Lung microvascular endothelial cell (primary cell): ENCODE results near the gene CNPY3. TPM values are rescaled to one million over a fixed set of nuclear protein-coding genes. Genes with fewer than 3 reads are reported as not detected.
"Not testable (repeated sequence)": the region's sequence is repeated elsewhere in the genome, so short reads cannot be mapped to it uniquely, and the experiment has no call there.

Source experiments
- DNase-seq, 2 donors: peaks; one replicate each; pipeline versions ENCODE4 v3.0.0 to v3.0.0-alpha.2; 2010; ENCODE audit warnings: low read depth in 2 of 2
- total RNA-seq: library from RNA; depleted of rRNA; stranded (reverse); fragments of >200 nt; gene quantifications from 2 replicates; pipeline ENCODE4 v1.2.1, GENCODE V29; 2014

The CNPY3 gene
- total RNA-seq = 16.6 and 38.1 TPM in 2 replicates

GRCh38 chr6:42928986-42929820 lies at the start of gene CNPY3:
CNPY3 (plus strand) TSS chr6:42929480; CDS start chr6:42929571, 91 bp downstream.
- peak; percentile 96 to 97 for DNase-seq

GRCh38 chr6:42880240-42880817 lies 49.0 kb upstream of the CNPY3 start:
- not testable (repeated sequence) for DNase-seq

DNA sequence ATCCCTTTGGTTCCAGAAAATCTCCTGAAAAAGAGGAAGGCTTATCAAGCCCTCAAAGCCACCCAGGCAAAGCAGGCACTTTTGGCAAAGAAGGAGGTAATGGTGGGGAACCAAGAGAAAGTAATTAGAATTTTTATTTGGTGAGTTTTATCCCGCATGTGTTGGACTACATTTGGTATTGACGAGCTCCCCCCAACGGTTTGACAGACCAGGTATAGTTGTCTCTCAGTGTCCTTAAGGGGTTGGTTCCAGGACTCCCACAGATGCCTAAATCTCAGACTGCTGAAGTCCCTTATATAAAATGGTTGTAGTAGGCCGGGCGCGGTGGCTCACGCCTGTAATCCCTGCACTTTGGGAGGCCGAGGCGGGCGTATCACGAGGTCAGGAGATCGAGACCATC lies 48.4 kb upstream of the CNPY3 start:
- not testable (repeated sequence) for DNase-seq

- DNase-seq = no peak
Measured at GRCh38 chr6:42885702-42886101, 43.6 kb upstream of the CNPY3 start.

DNA sequence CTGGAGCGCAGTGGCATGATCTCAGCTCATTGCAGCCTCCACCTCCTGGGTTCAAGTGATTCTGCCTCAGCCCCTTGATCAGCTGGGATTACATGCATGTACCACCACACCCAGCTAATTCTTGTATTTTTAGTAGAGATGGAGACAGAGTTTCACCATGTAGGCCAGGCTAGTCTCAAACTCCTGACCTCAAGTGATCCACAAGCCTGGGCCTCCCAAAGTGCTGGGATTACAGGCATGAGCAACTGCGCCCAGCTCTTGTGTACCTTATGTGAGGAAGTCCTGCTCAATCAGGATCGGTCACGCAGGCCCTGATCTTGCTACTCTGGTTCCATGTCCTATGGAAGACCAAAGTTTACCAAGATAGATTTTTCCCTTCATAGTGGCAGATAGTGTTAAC lies 41.1 kb upstream of the CNPY3 start:
- DNase-seq = not testable (repeated sequence)

GRCh38 chr6:42889815-42890214 lies 39.5 kb upstream of the CNPY3 start:
- no peak for DNase-seq

DNA sequence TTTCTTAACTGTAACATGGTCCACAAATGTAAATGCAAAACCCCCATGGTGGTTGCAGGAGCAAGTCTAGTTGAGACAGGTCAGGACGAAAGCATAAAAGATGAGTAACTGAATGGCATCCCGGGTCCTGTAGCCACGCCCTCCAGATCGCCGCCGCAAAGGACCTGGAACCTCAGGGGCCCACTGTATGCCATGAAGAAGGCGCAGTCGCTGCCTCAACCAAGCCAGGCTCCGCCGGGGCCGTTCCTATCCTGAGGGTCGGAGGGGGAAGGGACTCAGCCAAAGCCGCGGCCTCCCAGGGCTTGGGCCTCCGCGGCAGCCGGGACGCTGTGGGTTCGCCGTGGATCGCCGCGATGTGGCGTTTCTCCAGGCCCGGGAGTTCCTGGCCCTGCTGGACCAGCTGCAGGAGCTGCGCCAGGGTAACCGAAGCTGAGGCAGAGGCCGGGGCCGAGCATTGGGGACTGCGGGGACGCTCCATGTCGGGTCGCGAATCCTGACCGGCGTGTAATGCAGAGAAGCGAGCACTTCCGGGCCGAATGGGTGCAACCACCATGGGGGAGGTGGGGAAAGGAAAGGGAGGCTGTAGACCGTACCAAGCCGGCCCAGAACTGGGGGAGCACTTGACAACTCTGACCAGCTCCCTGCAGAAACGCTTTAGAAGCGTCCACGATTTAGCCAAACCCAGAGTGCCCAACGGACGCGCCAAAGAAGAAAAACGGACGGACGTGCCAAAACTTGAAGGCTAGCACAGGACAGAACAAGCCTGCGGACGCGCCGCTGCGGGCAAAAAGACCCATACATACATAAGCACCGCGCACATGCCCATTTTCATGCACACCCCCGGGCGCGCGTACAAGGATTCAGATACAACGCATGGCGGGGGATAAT lies 38.7 kb upstream of the CNPY3 start:
- DNase-seq = peak; percentile 96 to 97

DNA sequence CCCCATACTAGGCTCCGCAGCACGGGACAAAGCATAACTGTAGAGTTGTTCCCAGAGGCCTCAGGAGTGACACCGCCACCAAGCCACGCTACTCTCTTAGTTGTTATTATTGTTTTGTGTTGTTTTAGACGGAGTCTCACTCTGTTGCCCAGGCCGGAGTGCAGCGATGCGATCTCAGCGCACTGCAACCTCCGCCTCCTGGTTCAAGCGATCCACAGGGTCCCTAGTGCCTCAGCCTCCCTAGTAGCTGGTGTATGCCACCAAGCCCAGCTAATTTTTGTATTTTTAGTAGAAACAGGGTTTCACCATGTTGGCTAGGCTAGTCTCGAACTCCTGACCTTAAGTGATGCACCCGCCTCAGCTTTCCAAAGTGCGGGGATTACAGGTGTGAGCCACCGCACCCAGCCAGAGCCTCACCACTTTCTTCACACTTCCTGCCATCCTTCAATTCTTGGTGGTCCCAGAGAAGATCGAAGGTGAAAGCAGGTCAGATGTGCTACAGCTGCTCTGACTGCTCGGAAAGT lies 38.0 kb upstream of the CNPY3 start:
- DNase-seq = no peak

GRCh38 chr6:42894041-42894828 lies 35.0 kb upstream of the CNPY3 start:
- DNase-seq = not testable (repeated sequence)

- no peak for DNase-seq
Measured at GRCh38 chr6:42896178-42896719, 33.0 kb upstream of the CNPY3 start.

DNA sequence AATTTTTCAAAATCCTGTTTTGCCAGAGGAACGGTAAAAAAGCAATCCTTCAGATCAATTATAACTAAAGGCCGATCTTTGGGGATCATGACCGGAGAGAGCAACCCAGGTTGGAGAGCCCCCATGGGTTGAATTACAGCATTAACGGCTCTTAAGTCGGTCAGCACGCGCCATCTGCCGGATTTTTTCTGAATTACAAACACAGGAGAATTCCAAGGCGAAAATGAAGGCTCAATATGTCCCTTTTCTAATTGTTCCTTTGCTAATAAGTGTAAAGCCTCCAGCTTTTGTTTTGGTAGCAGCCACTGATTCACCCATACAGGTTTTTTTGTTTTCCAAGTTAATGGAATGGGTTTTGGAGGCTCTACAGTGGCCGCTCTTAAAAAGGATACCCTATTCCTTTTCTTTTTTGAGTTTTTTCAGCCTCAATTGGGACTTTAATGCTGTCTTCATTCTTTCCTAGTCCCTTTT lies 30.4 kb upstream of the CNPY3 start:
- DNase-seq = peak; percentile 71 to 79

GRCh38 chr6:42899871-42900270 lies 29.4 kb upstream of the CNPY3 start:
- DNase-seq = peak in 1 of 2 donors; percentile 63

GRCh38 chr6:42901538-42901957 lies 27.7 kb upstream of the CNPY3 start:
- DNase-seq = peak; percentile 86 to 87

DNA sequence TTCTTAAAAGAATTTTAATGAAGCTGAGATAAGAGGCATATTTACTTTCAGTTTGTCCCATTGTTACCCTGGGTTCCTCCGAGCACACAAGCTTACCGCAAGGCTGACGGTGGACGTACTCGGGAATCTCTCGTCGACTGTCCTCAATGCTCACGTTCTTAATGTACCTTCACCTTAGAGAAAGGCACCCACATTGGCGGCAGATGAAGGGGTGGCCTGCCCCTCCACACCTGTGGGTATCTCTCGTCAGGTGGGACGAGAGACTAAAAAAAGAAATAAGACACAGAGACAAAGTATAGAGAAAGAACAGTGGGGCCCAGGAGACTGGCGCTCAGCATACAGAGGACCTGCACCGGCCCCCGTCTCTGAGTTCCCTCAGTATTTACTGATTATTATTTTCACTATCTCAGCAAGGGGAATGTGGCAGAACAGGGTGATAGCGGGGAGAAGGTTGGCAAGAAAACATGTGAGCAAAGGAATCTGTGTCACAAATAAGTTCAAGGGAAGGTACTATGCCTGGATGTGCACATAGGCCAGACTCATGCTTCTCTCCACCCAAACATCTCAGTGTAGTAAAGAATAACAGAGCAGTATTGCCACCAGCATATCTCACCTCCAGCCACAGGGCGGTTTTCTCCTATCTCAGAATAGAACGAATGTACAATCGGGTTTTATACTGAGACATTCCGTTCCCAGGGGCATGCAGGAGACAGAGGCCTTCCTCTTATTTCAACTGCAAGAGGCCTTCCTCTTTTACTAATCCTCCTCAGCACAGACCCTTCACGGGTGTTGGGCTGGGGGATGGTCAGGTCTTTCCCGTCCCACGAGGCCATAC lies 26.6 kb upstream of the CNPY3 start:
- DNase-seq = not testable (repeated sequence)

- no peak for DNase-seq
Measured at GRCh38 chr6:42904467-42904866, 24.8 kb upstream of the CNPY3 start.

- DNase-seq = no peak
Measured at GRCh38 chr6:42907336-42907735, 21.9 kb upstream of the CNPY3 start.

DNA sequence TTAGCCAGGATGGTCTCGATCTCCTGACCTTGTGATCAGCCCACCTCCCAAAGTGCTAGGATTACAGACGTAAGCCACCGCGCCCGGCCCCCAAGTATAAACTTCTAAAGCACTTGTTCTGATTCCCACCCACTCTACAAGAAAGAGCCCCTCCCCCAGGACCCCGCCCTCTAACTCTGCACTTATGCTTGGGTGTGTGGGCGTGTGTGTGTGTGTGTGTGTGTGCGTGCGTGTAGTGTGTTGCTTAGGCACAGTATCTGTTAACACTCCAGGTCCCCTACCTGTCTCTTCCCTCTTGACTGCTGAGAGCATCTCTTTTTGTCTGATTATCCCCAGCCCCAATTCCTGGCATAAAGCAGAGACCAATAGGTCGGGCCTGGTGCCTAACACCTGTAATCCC lies 19.4 kb upstream of the CNPY3 start:
- no peak for DNase-seq

GRCh38 chr6:42911171-42912021 lies 17.9 kb upstream of the CNPY3 start:
- no peak for DNase-seq

DNA sequence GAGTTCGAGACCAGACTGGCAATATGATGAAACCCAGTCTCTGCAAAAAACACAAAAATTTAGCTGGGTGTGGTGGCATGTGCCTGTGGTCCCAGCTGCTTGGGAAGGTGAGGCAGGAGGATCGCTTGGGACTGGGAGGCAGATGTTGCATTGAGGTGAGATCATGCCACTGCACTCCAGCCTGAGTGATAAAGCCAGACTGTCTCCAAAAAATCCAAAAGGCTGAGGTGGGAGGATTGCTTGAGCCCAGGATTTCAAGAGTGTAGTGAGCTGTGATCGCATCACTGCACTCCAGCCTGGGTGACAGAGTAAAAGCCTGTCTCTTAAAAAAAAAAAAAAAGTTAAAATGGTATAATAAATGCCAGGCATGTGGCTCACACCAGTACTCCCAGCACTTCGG lies 14.7 kb upstream of the CNPY3 start:
- no peak for DNase-seq
